ENCODE measurements around the gene PPM1F. TPM values are rescaled to one million over a fixed set of nuclear protein-coding genes. Genes with fewer than 3 reads are reported as not detected.

PPM1F gene
- total RNA-seq, 1 donor from 2014 or later, result 35.6 TPM

DNA sequence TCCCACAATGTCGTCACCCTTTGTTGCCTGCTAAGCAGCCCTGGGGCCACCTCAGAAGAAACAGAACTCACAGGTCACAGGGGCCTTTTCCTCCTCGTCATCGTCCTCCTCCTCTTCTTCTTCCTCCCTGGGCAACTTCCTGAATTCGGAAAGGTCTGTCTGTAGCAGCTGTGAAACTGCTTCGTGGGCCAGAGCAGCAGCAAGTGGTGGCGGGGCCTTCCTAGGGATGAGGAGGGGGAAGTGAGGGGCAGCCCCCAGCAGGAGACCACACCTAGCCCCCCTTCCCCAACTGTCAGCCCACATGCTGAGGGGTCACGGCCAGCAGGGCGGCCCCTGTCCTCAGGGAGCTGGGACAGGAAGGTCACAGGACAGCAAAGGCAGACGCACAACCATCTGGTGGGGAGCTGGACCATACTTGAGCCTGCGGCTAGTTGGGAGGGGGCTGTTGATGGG is 13.2 kb downstream of the PPM1F start:
- H3K4me1 ChIP-seq, result peaks cover 87% of the 10 kb centered on the region
- TF ChIP-seq POLR2AphosphoS5 (IDR thresholded peaks at IDR 0.05; ENCODE audit: insufficient read depth in 1 of 2, low read depth in 1 of 2) (no peak), POLR2A (IDR thresholded peaks at IDR 0.05) (no peak)
- TF ChIP-seq, protein P1, sequence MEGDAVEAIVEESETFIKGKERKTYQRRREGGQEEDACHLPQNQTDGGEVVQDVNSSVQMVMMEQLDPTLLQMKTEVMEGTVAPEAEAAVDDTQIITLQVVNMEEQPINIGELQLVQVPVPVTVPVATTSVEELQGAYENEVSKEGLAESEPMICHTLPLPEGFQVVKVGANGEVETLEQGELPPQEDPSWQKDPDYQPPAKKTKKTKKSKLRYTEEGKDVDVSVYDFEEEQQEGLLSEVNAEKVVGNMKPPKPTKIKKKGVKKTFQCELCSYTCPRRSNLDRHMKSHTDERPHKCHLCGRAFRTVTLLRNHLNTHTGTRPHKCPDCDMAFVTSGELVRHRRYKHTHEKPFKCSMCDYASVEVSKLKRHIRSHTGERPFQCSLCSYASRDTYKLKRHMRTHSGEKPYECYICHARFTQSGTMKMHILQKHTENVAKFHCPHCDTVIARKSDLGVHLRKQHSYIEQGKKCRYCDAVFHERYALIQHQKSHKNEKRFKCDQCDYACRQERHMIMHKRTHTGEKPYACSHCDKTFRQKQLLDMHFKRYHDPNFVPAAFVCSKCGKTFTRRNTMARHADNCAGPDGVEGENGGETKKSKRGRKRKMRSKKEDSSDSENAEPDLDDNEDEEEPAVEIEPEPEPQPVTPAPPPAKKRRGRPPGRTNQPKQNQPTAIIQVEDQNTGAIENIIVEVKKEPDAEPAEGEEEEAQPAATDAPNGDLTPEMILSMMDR (IDR thresholded peaks at IDR 0.05), result no peak
- intact Hi-C loops (cut with DNase I), result loop anchor here (2.0 to 5.0 kb wide), 2 partner anchors 13 to 227 kb away; partner anchors contain the start of gene PPM1F
- H3K4me3 ChIP-seq, result no peak overlapping the region
- no peaks in the 10 kb centered on the region for H3K27me3 ChIP-seq
- H3K36me3 ChIP-seq, result peaks cover 0 to 5% of the 10 kb centered on the region in 2 donors
- DNase-seq (ENCODE audit: extremely low spot score in 2 of 2), result no peak
- H3K9me3 ChIP-seq, result no peaks in the 10 kb centered on the region
- H3K27ac ChIP-seq, result peak overlapping the region; percentile 88

DNA sequence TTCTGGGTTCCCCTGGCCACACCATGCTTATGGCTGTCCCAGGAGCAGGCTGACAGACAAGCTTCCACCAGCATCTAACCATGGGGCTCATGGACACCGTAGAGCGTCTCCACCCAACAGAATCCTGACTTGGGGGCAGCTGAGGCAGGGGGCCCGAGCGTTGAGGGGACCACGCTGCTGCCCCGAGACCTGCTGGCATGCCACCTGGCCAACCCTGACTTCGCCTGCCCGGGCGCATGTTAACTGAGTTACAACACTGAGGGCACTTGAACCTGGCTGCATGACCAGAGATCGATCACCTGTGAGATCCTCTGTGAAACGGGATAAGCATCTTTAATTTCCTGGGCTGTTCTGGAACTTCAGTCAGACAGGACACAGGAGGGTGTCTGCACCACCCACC is 13.7 kb downstream of the PPM1F start:
- no peaks in the 10 kb centered on the region for H3K27me3 ChIP-seq
- H3K9me3 ChIP-seq, result no peaks in the 10 kb centered on the region
- intact Hi-C loops (cut with DNase I), result loop anchor here (2.0 to 5.0 kb wide), 2 partner anchors 14 to 227 kb away; partner anchors contain the start of gene PPM1F
- peak overlapping the region; percentile 88 for H3K27ac ChIP-seq
- no peak for TF ChIP-seq POLR2A (IDR thresholded peaks at IDR 0.05)
- TF ChIP-seq, protein P1 (IDR thresholded peaks at IDR 0.05), result no peak
- TF ChIP-seq POLR2AphosphoS5 (IDR thresholded peaks at IDR 0.05; ENCODE audit: insufficient read depth in 1 of 2, low read depth in 1 of 2), result no peak
- no peak for DNase-seq (ENCODE audit: extremely low spot score in 2 of 2)
- H3K4me3 ChIP-seq, result peak overlapping the region; percentile 50 to 66
- H3K36me3 ChIP-seq, result no peaks in the 10 kb centered on the region
- peaks cover 81% of the 10 kb centered on the region for H3K4me1 ChIP-seq

DNA sequence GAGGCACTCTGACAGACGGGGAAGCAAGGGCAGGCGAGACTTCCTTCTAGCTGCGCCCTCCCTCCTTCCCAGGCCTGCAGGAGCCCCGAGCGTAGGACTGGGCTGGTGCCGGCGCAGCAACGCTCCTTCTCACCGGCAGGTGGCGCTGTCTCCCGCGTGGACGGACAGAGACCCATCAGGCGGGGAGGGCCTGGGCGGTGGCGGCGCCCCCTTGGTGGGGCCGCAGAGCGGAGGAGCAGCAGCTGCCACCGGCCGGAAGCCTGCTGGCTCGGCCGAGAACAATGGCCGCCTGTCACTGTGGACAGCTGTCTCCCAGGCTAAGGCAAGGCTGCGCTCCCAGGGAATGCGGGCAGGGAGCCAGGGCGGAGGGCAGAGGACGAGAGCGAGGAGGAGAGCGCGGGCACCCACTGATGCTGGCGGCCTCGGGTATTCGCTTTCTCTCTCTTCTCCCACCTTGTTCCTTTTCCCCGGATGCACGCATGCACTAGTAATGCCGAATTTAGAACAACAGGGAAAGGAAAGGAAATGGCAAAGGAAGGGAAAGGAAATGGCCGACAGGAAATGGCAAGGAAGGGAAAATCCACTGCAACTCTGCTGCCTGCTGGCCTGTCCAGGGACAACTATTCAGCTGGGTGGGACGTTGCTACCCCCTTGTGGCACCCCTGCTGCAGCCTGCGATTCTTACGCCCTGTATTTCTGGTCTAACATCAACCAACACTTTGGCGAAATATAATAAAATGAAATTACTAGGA is 14.4 kb downstream of the PPM1F start:
- no peaks in the 10 kb centered on the region for H3K27me3 ChIP-seq
- DNase-seq (ENCODE audit: extremely low spot score in 2 of 2), result peak in 1 of 2 donors; percentile 96
- peak overlapping the region; percentile 88 for H3K27ac ChIP-seq
- H3K9me3 ChIP-seq, result no peaks in the 10 kb centered on the region
- TF ChIP-seq POLR2A (IDR thresholded peaks at IDR 0.05) (no peak), POLR2AphosphoS5 (IDR thresholded peaks at IDR 0.05; ENCODE audit: insufficient read depth in 1 of 2, low read depth in 1 of 2) (peak; percentile 87 to 90)
- TF ChIP-seq, protein P1 (IDR thresholded peaks at IDR 0.05), result peak; percentile 95 to 100 (median 98)
- H3K4me1 ChIP-seq, result peaks cover 75% of the 10 kb centered on the region
- intact Hi-C loops (cut with DNase I), result loop anchor here (2.0 to 5.0 kb wide), 2 partner anchors 15 to 226 kb away; partner anchors contain the start of gene PPM1F
- peak overlapping the region; percentile 50 to 66 for H3K4me3 ChIP-seq
- H3K36me3 ChIP-seq, result peaks cover 0 to 3% of the 10 kb centered on the region in 2 donors

DNA sequence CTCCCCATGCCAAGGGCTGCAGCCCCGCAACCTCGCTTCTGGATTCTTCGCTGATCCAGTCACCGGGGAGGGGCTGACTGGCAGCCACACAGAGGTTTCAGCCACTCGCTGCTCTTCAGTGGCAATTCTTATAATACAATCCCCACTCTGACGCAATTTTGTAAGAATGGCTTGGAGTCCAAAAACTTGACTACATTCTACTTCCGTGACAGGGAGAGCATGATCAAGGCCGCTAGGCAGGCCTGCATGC is 14.9 kb downstream of the PPM1F start:
- DNase-seq (ENCODE audit: extremely low spot score in 2 of 2), result no peak
- TF ChIP-seq POLR2A (IDR thresholded peaks at IDR 0.05) (no peak), POLR2AphosphoS5 (IDR thresholded peaks at IDR 0.05; ENCODE audit: insufficient read depth in 1 of 2, low read depth in 1 of 2) (no peak)
- TF ChIP-seq, protein P1 (IDR thresholded peaks at IDR 0.05), result no peak
- Histone ChIP-seq H3K4me1 (peaks cover 70% of the 10 kb centered on the region), H3K36me3 (peaks cover 0 to 8% of the 10 kb centered on the region in 2 donors), H3K27ac (peak overlapping the region; percentile 88), H3K4me3 (peak overlapping the region; percentile 50 to 66), H3K27me3 (no peaks in the 10 kb centered on the region), H3K9me3 (no peaks in the 10 kb centered on the region)
- intact Hi-C loops (cut with DNase I), result loop anchor here (2.0 to 5.0 kb wide), 2 partner anchors 15 to 225 kb away; partner anchors contain the start of gene PPM1F
